ENCODE data around the gene RNASEH1. TPM values are rescaled to one million over a fixed set of nuclear protein-coding genes. Genes with fewer than 3 reads are reported as not detected.

Gene RNASEH1
- total and polyA plus RNA-seq, 2 of the 13 experiments (the other 11 are each of a cell fraction or from before 2014, with no cell fraction given) = 14.5 to 57.4 TPM

DNA sequence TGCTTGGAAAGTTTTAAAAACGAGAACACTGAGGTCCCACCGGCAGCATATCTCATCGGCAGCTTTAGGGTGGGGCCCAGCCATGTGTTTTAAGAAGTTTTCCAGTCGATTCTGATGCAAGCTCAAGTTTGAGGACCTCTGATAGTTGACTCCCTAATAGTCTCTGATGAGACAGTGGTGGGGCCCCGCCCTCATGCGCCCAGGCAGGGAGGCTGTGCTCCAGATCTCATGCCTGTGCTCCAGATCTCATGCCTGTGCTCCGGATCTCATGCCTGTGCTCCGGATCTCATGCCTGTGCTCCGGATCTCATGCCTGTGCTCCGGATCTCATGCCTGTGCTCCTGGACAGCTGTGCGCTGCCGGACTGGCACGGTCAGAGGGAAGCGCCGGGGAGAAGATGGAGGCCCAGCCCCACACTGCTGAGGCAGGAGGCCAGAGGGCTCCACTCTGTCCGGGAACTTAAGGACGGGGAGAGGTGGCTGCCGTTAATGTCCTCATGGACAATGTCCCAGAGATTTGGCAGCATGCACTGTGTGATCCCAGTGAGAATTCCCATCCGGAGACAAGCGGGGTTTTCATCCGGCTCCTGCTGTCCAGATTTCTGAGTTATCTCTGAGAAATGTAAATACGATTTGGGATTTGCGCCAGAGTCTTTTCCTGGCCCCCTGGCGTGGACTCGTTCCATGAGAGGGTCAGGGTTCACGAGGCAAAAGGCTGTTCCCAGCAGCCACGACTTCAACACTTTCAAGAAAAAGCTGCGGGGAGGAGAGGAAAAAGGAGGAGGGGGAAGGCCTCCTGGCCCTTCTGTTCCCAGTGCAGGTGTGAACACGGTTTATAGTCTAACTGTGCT lies 27.4 kb upstream of the RNASEH1 start (continued):
- TF ChIP-seq, protein P1, sequence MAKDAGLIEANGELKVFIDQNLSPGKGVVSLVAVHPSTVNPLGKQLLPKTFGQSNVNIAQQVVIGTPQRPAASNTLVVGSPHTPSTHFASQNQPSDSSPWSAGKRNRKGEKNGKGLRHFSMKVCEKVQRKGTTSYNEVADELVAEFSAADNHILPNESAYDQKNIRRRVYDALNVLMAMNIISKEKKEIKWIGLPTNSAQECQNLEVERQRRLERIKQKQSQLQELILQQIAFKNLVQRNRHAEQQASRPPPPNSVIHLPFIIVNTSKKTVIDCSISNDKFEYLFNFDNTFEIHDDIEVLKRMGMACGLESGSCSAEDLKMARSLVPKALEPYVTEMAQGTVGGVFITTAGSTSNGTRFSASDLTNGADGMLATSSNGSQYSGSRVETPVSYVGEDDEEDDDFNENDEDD (CRISPR knock-in tag; IDR thresholded peaks at IDR 0.05; ENCODE audit: borderline replicate concordance) = 0 out of 2 replicates have a peak, but pooled peaks have one; percentile 14
- TF ChIP-seq ZNF142 (CRISPR knock-in tag; IDR thresholded peaks at IDR 0.05) = peak; percentile 39; the same call in 1 of the 2 replicates
- TF ChIP-seq NFE2 (CRISPR knock-in tag; IDR thresholded peaks at IDR 0.05) = no peak
- peak; percentile 66 for TF ChIP-seq MEIS1 (CRISPR knock-in tag; IDR thresholded peaks at IDR 0.05; ENCODE audit: borderline replicate concordance)
- TF ChIP-seq ZNF496 (CRISPR knock-in tag; IDR thresholded peaks at IDR 0.05; ENCODE audit: insufficient replicate concordance) = no peak
- TF ChIP-seq, protein P2, sequence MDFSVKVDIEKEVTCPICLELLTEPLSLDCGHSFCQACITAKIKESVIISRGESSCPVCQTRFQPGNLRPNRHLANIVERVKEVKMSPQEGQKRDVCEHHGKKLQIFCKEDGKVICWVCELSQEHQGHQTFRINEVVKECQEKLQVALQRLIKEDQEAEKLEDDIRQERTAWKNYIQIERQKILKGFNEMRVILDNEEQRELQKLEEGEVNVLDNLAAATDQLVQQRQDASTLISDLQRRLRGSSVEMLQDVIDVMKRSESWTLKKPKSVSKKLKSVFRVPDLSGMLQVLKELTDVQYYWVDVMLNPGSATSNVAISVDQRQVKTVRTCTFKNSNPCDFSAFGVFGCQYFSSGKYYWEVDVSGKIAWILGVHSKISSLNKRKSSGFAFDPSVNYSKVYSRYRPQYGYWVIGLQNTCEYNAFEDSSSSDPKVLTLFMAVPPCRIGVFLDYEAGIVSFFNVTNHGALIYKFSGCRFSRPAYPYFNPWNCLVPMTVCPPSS (IDR thresholded peaks at IDR 0.05) = no peak
- TF ChIP-seq NBN (conservative IDR thresholded peaks at IDR 0.05) = no peak
- no peak for TF ChIP-seq RAD21 (CRISPR knock-in tag; IDR thresholded peaks at IDR 0.05)
- 0 out of 2 replicates have a peak, but pooled peaks have one; percentile 13 for TF ChIP-seq ZNF724P (CRISPR knock-in tag; IDR thresholded peaks at IDR 0.05; ENCODE audit: borderline replicate concordance)
- TF ChIP-seq PCBP1 (IDR thresholded peaks at IDR 0.05; ENCODE audit: borderline replicate concordance, low read depth, low read length) = no peak
- no peak for TF ChIP-seq ETS1 (CRISPR knock-in tag; IDR thresholded peaks at IDR 0.05)
- no peak for TF ChIP-seq ZNF513 (CRISPR knock-in tag; conservative IDR thresholded peaks at IDR 0.05)
- TF ChIP-seq PAWR (CRISPR knock-in tag; IDR thresholded peaks at IDR 0.05; ENCODE audit: borderline replicate concordance) = no peak
- TF ChIP-seq ZBTB8A (CRISPR knock-in tag; IDR thresholded peaks at IDR 0.05; ENCODE audit: borderline replicate concordance, low read depth) = peak; percentile 73; the same call in 1 of the 2 replicates
- no peak for TF ChIP-seq MBD4 (IDR thresholded peaks at IDR 0.05; ENCODE audit: borderline replicate concordance, low read length)

Measured in HepG2 (cell line).